ENCODE measurements around the gene NPIPB12. TPM values are rescaled to one million over a fixed set of nuclear protein-coding genes. Genes with fewer than 3 reads are reported as not detected.
"Not testable (repeated sequence)": the region's sequence is repeated elsewhere in the genome, so short reads cannot be mapped to it uniquely, and the experiment has no call there.

NPIPB12 gene
- polyA plus RNA-seq, 4 donors, result 28.7 to 167 (median 96.8) TPM

DNA sequence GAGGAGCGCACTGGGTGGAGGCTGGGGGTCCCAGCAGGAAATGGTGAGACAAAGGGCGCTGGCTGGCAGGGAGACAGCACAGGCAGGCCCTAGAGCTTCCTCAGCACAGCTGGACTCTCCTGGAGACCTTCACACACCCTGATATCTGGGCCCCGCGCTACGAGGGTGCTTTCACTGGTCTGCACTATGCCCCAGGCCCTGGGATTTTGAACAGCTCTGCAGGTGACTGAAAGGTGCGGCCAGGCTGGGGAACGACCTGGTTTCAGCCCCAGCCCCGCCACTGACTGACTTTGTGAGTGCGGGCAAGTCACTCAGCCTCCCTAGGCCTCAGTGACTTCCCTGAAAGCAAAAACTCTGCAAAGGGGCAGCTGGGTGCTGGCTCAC lies 45.6 kb downstream of the NPIPB12 start:
- FAIRE-seq; H3K27ac ChIP-seq (ENCODE audit: low read depth in 1 of 3, low read length in 2 of 3); H3K36me3 ChIP-seq (ENCODE audit: control insufficient read depth in 3 of 3, insufficient read depth in 2 of 3, low read depth in 1 of 3, low read length in 3 of 3); H3K27me3 ChIP-seq (ENCODE audit: control insufficient read depth in 3 of 3, insufficient read depth in 3 of 3, low read length in 3 of 3); DNase-seq; H3K4me3 ChIP-seq (ENCODE audit: low read depth in 1 of 3, low read length in 3 of 3); H3K4me1 ChIP-seq (ENCODE audit: control insufficient read depth in 3 of 3, insufficient read depth in 2 of 3, low read depth in 1 of 3, low read length in 2 of 3); H3K9me3 ChIP-seq (ENCODE audit: control insufficient read depth in 2 of 2, insufficient read depth in 1 of 2, low read depth in 1 of 2, low read length in 1 of 2): not testable (repeated sequence)
- no CpG with 5 or more reads among the region's 9 CpGs for WGBS, 3 donors

DNA sequence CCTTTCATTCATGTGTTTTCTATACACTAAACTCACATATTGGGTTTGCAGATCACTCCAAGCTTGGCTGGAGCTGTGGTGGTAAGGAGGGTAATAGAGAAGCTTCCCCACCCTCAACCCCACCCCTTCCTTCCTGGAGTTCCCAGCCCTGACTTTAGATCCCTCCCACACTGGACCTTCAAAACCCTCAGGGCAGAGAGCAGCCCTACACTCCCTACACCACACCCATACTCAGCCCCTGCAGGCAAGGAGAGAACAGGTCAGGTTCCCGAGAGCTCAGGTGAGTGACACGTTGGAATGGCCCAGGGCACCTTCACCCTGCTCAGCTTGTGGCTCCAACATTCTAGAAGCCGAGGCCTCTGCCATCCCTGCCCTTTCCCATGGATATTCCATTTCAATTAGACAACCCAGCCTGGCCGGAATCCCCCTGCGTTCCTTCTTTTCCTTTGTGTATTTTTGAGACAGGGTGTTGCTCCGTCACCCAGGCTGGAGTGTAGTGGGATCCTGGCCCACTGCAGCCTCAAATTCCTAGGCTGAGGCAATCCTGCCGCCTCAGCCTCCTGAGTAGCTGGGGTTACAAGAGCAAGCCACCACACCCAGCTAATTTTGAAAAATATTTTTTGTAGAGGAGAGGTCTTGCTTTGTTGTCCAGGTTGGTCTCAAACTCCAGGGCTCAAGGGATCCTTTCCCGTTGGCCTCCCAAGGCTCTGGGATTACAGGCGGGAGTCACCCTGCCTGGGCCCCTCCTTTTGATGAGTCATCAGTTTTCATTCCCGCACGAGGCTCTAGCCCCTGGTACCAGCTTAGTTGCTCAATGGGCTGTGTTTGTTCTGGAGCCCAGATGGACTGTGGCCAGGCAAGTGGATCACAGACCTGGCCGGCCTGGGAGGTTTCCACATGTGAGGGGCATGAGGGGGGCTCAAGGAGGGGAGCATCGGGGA lies 46.2 kb downstream of the NPIPB12 start, which contains the start of gene SULT1A4:
TSS of gene SULT1A4 (plus strand) at position 208 of the 941 bp plus-strand sequence. CDS start 1,473 bp downstream, outside the sequence.
- not testable (repeated sequence) for DNase-seq; H3K4me1 ChIP-seq (ENCODE audit: control insufficient read depth in 3 of 3, insufficient read depth in 2 of 3, low read depth in 1 of 3, low read length in 2 of 3); H3K36me3 ChIP-seq (ENCODE audit: control insufficient read depth in 3 of 3, insufficient read depth in 2 of 3, low read depth in 1 of 3, low read length in 3 of 3); H3K27me3 ChIP-seq (ENCODE audit: control insufficient read depth in 3 of 3, insufficient read depth in 3 of 3, low read length in 3 of 3); FAIRE-seq; H3K4me3 ChIP-seq (ENCODE audit: low read depth in 1 of 3, low read length in 3 of 3); H3K9me3 ChIP-seq (ENCODE audit: control insufficient read depth in 2 of 2, insufficient read depth in 1 of 2, low read depth in 1 of 2, low read length in 1 of 2)
- no CpG with 5 or more reads among the region's 13 CpGs for WGBS, 3 donors
- H3K27ac ChIP-seq (ENCODE audit: low read depth in 1 of 3, low read length in 2 of 3), result peak within 1 kb of the TSS in 1 of 3 donors; percentile 83

DNA sequence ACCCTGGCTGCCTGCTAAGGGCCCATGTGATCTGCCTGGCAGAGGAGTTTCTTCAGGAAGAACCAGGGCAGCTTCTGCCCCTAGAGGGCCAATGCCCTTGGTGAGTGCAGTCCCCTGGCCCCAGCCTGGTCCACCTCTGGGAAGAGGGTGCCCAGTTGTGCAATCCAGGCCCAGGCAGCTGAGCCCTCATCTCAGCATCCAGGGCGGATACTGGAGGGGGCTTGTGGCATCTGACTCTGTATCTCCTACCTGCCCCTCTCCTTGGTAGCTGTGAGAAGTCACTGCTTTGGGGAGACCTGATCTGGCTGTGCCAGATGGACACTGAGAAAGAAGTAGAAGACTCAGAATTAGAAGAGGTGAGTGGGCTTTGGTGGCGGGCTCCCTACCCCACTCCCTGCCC lies 48.5 kb downstream of the NPIPB12 start:
- not testable (repeated sequence) for FAIRE-seq; H3K27me3 ChIP-seq (ENCODE audit: control insufficient read depth in 3 of 3, insufficient read depth in 3 of 3, low read length in 3 of 3); H3K9me3 ChIP-seq (ENCODE audit: control insufficient read depth in 2 of 2, insufficient read depth in 1 of 2, low read depth in 1 of 2, low read length in 1 of 2); H3K4me3 ChIP-seq (ENCODE audit: low read depth in 1 of 3, low read length in 3 of 3); H3K4me1 ChIP-seq (ENCODE audit: control insufficient read depth in 3 of 3, insufficient read depth in 2 of 3, low read depth in 1 of 3, low read length in 2 of 3); DNase-seq; H3K36me3 ChIP-seq (ENCODE audit: control insufficient read depth in 3 of 3, insufficient read depth in 2 of 3, low read depth in 1 of 3, low read length in 3 of 3)
- peak overlapping the region in 1 of 3 donors; percentile 74 for H3K27ac ChIP-seq (ENCODE audit: low read depth in 1 of 3, low read length in 2 of 3)
- WGBS, 3 donors, result 37 to 72% (median 55%) methylated on average over 1 of the region's 2 CpGs

DNA sequence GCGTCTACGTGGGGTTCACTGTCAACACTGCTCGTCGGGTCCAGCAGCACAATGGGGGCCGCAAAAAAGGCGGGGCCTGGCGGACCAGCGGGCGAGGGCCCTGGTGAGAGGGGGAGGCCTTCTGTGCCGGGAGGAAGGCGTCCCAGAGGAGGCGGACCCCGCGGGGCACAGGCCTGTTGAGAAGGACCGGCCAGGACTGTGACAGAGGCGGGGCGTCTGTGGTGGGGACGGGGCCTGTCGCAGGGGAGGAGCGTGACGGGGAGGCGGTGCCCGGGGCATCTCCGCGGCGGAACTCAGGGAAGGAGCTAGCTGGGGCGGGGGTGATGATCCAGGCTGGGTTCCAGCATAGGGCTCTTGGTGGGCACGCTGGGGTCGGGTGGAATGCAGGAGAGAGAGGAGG lies 51.4 kb downstream of the NPIPB12 start:
- not testable (repeated sequence) for H3K36me3 ChIP-seq (ENCODE audit: control insufficient read depth in 3 of 3, insufficient read depth in 2 of 3, low read depth in 1 of 3, low read length in 3 of 3); H3K4me1 ChIP-seq (ENCODE audit: control insufficient read depth in 3 of 3, insufficient read depth in 2 of 3, low read depth in 1 of 3, low read length in 2 of 3); H3K27me3 ChIP-seq (ENCODE audit: control insufficient read depth in 3 of 3, insufficient read depth in 3 of 3, low read length in 3 of 3); H3K4me3 ChIP-seq (ENCODE audit: low read depth in 1 of 3, low read length in 3 of 3); H3K9me3 ChIP-seq (ENCODE audit: control insufficient read depth in 2 of 2, insufficient read depth in 1 of 2, low read depth in 1 of 2, low read length in 1 of 2); FAIRE-seq; DNase-seq; H3K27ac ChIP-seq (ENCODE audit: low read depth in 1 of 3, low read length in 2 of 3)
- WGBS, 3 donors, result no CpG with 5 or more reads among the region's 29 CpGs

DNA sequence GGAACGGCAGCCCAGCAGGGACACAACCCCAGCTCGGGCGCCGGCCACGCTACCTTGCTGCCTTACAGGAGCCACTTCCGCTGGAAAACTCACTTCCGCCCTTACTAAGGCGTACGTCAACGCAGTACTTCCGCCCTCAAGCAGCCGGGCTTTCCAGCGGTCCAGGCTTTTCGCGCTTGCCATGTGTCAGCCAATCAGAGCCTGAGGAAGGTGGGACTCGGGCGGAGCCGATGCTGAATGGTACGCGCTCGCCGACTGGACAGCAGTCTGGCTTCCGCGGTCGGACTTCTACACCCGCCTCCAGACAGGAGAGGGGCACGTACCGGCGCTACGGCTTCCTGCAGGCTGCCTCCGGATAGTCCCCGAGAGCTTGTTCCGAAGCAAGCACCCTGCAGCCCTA lies 51.9 kb downstream of the NPIPB12 start, which contains the start of the genes BOLA2 and SLX1B:
TSS of gene BOLA2 (minus strand) at position 83 of the 400 bp plus-strand sequence. CDS start 98 bp downstream, outside the sequence.
TSS of gene SLX1B (plus strand) at position 265 of the 400 bp plus-strand sequence.
- not testable (repeated sequence) for H3K27me3 ChIP-seq (ENCODE audit: control insufficient read depth in 3 of 3, insufficient read depth in 3 of 3, low read length in 3 of 3); H3K4me1 ChIP-seq (ENCODE audit: control insufficient read depth in 3 of 3, insufficient read depth in 2 of 3, low read depth in 1 of 3, low read length in 2 of 3); DNase-seq; H3K9me3 ChIP-seq (ENCODE audit: control insufficient read depth in 2 of 2, insufficient read depth in 1 of 2, low read depth in 1 of 2, low read length in 1 of 2); H3K36me3 ChIP-seq (ENCODE audit: control insufficient read depth in 3 of 3, insufficient read depth in 2 of 3, low read depth in 1 of 3, low read length in 3 of 3); H3K4me3 ChIP-seq (ENCODE audit: low read depth in 1 of 3, low read length in 3 of 3); H3K27ac ChIP-seq (ENCODE audit: low read depth in 1 of 3, low read length in 2 of 3)
- peak; percentile 44 for FAIRE-seq
- no CpG with 5 or more reads among the region's 33 CpGs for WGBS, 3 donors

DNA sequence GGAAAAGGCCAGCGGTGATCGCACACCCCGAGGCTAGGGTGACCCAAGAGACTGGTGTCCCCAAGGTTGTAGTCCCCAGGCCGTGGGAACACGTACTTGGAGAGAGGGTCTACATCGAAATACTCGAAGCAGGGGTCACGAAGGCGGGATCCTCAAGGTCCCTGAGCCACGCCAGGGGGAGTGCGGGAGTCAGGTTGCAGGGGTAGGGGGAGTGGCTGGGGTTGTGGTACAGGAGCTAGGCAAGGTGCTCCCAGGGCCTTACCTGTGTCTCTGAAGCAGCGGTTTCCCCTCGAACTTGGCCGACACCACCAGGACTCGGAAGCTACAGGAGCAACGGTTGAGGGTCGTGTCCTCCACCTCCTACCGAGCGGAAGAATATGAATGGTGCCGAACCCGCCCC lies 52.5 kb downstream of the NPIPB12 start:
- DNase-seq; FAIRE-seq; H3K4me3 ChIP-seq (ENCODE audit: low read depth in 1 of 3, low read length in 3 of 3): not testable (repeated sequence)

More for the DNA sequence above, 52.5 kb downstream of the NPIPB12 start:
- not testable (repeated sequence) for H3K27me3 ChIP-seq (ENCODE audit: control insufficient read depth in 3 of 3, insufficient read depth in 3 of 3, low read length in 3 of 3); H3K4me1 ChIP-seq (ENCODE audit: control insufficient read depth in 3 of 3, insufficient read depth in 2 of 3, low read depth in 1 of 3, low read length in 2 of 3); H3K36me3 ChIP-seq (ENCODE audit: control insufficient read depth in 3 of 3, insufficient read depth in 2 of 3, low read depth in 1 of 3, low read length in 3 of 3); H3K9me3 ChIP-seq (ENCODE audit: control insufficient read depth in 2 of 2, insufficient read depth in 1 of 2, low read depth in 1 of 2, low read length in 1 of 2); H3K27ac ChIP-seq (ENCODE audit: low read depth in 1 of 3, low read length in 2 of 3)
- no CpG with 5 or more reads among the region's 21 CpGs for WGBS, 3 donors

Other genes starting within 250 kb of the NPIPB12 start
- gene NPIPB11, start 99.7 kb downstream of the NPIPB12 start, polyA plus RNA-seq, result 1 to 10 TPM; 1.1 to 5.8 (median 3.1) TPM
- 10 to 100 TPM; 15.3 to 49.4 (median 34.0) TPM for gene BOLA2, start 52.1 kb downstream of the NPIPB12 start, polyA plus RNA-seq
- gene SLX1B, start 51.9 kb downstream of the NPIPB12 start, polyA plus RNA-seq, result 10 to 100 TPM; 36.7 to 70.2 (median 60.5) TPM
- 100 to 1,000 TPM; 151 to 768 (median 265) TPM for gene SULT1A4, start 46.5 kb downstream of the NPIPB12 start, polyA plus RNA-seq
- gene SPN, start 156.8 kb upstream of the NPIPB12 start, polyA plus RNA-seq, result 1 to 10 TPM; 1.1 to 4.8 (median 1.4) TPM
- gene QPRT, start 172.8 kb upstream of the NPIPB12 start, polyA plus RNA-seq, result 100 to 1,000 TPM in 1 of 4 donors, 10 to 100 TPM in 3; 30.2 to 286 (median 32.0) TPM
- 1 to 10 TPM in 2 of 4 donors, under 1 TPM in 2; 0.22 to 2.2 (median 1.2) TPM for gene C16orf54, start 239.6 kb upstream of the NPIPB12 start, polyA plus RNA-seq